Caki2 (cell line): ENCODE data around the gene PMPCB. TPM values are rescaled to one million over a fixed set of nuclear protein-coding genes. Genes with fewer than 3 reads are reported as not detected.
"Not testable (repeated sequence)": the region's sequence is repeated elsewhere in the genome, so short reads cannot be mapped to it uniquely, and the experiment has no call there.

Source experiments
- DNase-seq: peaks from one replicate; pipeline ENCODE4 v3.0.0-alpha.2; 2015; ENCODE audit warnings: low read depth
- in situ Hi-C: cut with HindIII; loops from 2 replicates; pipeline ENCODE4 v1.10.0; 2016; ENCODE audit warnings: low sequenced_read_pairs, low pct_unique_long_range_greater_than_20kb, mixed read lengths
- total RNA-seq: library from RNA; depleted of rRNA; stranded (reverse); fragments of >200 nt; shearing (Covaris generic); gene quantifications from 2 replicates; pipeline ENCODE4 v1.2.3, GENCODE V29; 2014; ENCODE audit warnings: low replicate concordance; rRNA removed

The PMPCB gene
- 89.3 and 92.5 TPM in 2 replicates for total RNA-seq

- in situ Hi-C loops, result no loop called here
- peak; percentile 78 for DNase-seq
Observed at GRCh38 chr7:103296901-103297836, at the start of gene PMPCB. Gene PMPCB, plus strand, starts transcription at chr7:103297435. Its CDS starts 25 bp downstream, at chr7:103297460.

- DNase-seq, in situ Hi-C loops: not testable (repeated sequence)
Observed at GRCh38 chr7:103253699-103254506, 43.3 kb upstream of the PMPCB start.

GRCh38 chr7:103264054-103264453 lies 33.2 kb upstream of the PMPCB start:
- DNase-seq, in situ Hi-C loops: not testable (repeated sequence)

GRCh38 chr7:103266229-103266628 lies 31.0 kb upstream of the PMPCB start:
- DNase-seq, result not testable (repeated sequence)

GRCh38 chr7:103273374-103273773 lies 23.9 kb upstream of the PMPCB start:
- in situ Hi-C loops, DNase-seq: not testable (repeated sequence)

More at GRCh38 chr7:103266229-103266628, 31.0 kb upstream of the PMPCB start:
- in situ Hi-C loops, result not testable (repeated sequence)

GRCh38 chr7:103274867-103275266 lies 22.4 kb upstream of the PMPCB start:
- DNase-seq, in situ Hi-C loops: not testable (repeated sequence)

- in situ Hi-C loops, result not testable (repeated sequence)
Observed at GRCh38 chr7:103278195-103278594, 19.0 kb upstream of the PMPCB start.

GRCh38 chr7:103279636-103279962 lies 17.6 kb upstream of the PMPCB start:
- in situ Hi-C loops, DNase-seq: not testable (repeated sequence)

More at GRCh38 chr7:103278195-103278594, 19.0 kb upstream of the PMPCB start:
- not testable (repeated sequence) for DNase-seq

- peak; percentile 72 for DNase-seq
- in situ Hi-C loops, result not testable (repeated sequence)
Observed at GRCh38 chr7:103279963-103280802, 17.1 kb upstream of the PMPCB start.

GRCh38 chr7:103280803-103281155 lies 16.5 kb upstream of the PMPCB start:
- DNase-seq, in situ Hi-C loops: not testable (repeated sequence)

GRCh38 chr7:103282802-103283427 lies 14.3 kb upstream of the PMPCB start:
- DNase-seq, in situ Hi-C loops: not testable (repeated sequence)

GRCh38 chr7:103292122-103292521 lies 5.1 kb upstream of the PMPCB start:
- no peak for DNase-seq
- in situ Hi-C loops, result no loop called here

- in situ Hi-C loops, result no loop called here
- DNase-seq, result no peak
Observed at GRCh38 chr7:103293526-103293925, 3.7 kb upstream of the PMPCB start.

- DNase-seq, result no peak
- in situ Hi-C loops, result no loop called here
Observed at GRCh38 chr7:103297837-103298179, 573 bp downstream of the PMPCB start.

GRCh38 chr7:103299660-103300059 lies 2.4 kb downstream of the PMPCB start:
- in situ Hi-C loops, result no loop called here
- no peak for DNase-seq

- in situ Hi-C loops, result no loop called here
Observed at GRCh38 chr7:103301441-103301840, 4.2 kb downstream of the PMPCB start.

GRCh38 chr7:103307503-103308231 lies 10.4 kb downstream of the PMPCB start:
- DNase-seq, result no peak
- in situ Hi-C loops, result no loop called here

More at GRCh38 chr7:103301441-103301840, 4.2 kb downstream of the PMPCB start:
- no peak for DNase-seq
